ENCODE results near the gene BARX2.

The BARX2 gene

GRCh38 chr11:129410395-129410960 is 34.8 kb downstream of the BARX2 start:
- TF ChIP-seq GATA3 (IDR thresholded peaks at IDR 0.05; ENCODE audit: low read depth, low read length) (no peak), GATA2 (IDR thresholded peaks at IDR 0.05; ENCODE audit: low read depth, low read length) (no peak)

GRCh38 chr11:129412494-129412893 is 36.8 kb downstream of the BARX2 start:
- TF ChIP-seq GATA2 (IDR thresholded peaks at IDR 0.05; ENCODE audit: low read depth, low read length): no peak
- TF ChIP-seq GATA3 (IDR thresholded peaks at IDR 0.05; ENCODE audit: low read depth, low read length): no peak

GRCh38 chr11:129414144-129414872 is 38.7 kb downstream of the BARX2 start:
- no peak for TF ChIP-seq GATA3 (IDR thresholded peaks at IDR 0.05; ENCODE audit: low read depth, low read length)
- TF ChIP-seq GATA2 (IDR thresholded peaks at IDR 0.05; ENCODE audit: low read depth, low read length): no peak

- TF ChIP-seq GATA3 (IDR thresholded peaks at IDR 0.05; ENCODE audit: low read depth, low read length): no peak
These were observed 40.6 kb downstream of the BARX2 start for GRCh38 chr11:129416080-129416820.

- no peak for TF ChIP-seq GATA2 (IDR thresholded peaks at IDR 0.05; ENCODE audit: low read depth, low read length)
These were observed 41.8 kb downstream of the BARX2 start for GRCh38 chr11:129417458-129417857.

- TF ChIP-seq GATA3 (IDR thresholded peaks at IDR 0.05; ENCODE audit: low read depth, low read length): no peak
- TF ChIP-seq GATA2 (IDR thresholded peaks at IDR 0.05; ENCODE audit: low read depth, low read length): no peak
These were observed 42.4 kb downstream of the BARX2 start for GRCh38 chr11:129418039-129418438.

- TF ChIP-seq GATA2 (IDR thresholded peaks at IDR 0.05; ENCODE audit: low read depth, low read length) (no peak), GATA3 (IDR thresholded peaks at IDR 0.05; ENCODE audit: low read depth, low read length) (no peak)
These were observed 43.7 kb downstream of the BARX2 start for GRCh38 chr11:129419386-129419785.

GRCh38 chr11:129423426-129423825 is 47.8 kb downstream of the BARX2 start:
- no peak for TF ChIP-seq GATA3 (IDR thresholded peaks at IDR 0.05; ENCODE audit: low read depth, low read length)
- no peak for TF ChIP-seq GATA2 (IDR thresholded peaks at IDR 0.05; ENCODE audit: low read depth, low read length)

GRCh38 chr11:129425214-129425613 is 49.6 kb downstream of the BARX2 start:
- no peak for TF ChIP-seq GATA3 (IDR thresholded peaks at IDR 0.05; ENCODE audit: low read depth, low read length)
- no peak for TF ChIP-seq GATA2 (IDR thresholded peaks at IDR 0.05; ENCODE audit: low read depth, low read length)

- no peak for TF ChIP-seq GATA2 (IDR thresholded peaks at IDR 0.05; ENCODE audit: low read depth, low read length)
- no peak for TF ChIP-seq GATA3 (IDR thresholded peaks at IDR 0.05; ENCODE audit: low read depth, low read length)
These were observed 50.4 kb downstream of the BARX2 start for GRCh38 chr11:129426038-129426437.

GRCh38 chr11:129426776-129427175 is 51.1 kb downstream of the BARX2 start:
- no peak for TF ChIP-seq GATA2 (IDR thresholded peaks at IDR 0.05; ENCODE audit: low read depth, low read length)

GRCh38 chr11:129427376-129427775 is 51.7 kb downstream of the BARX2 start:
- TF ChIP-seq GATA3 (IDR thresholded peaks at IDR 0.05; ENCODE audit: low read depth, low read length) (no peak), GATA2 (IDR thresholded peaks at IDR 0.05; ENCODE audit: low read depth, low read length) (no peak)

- no peak for TF ChIP-seq GATA3 (IDR thresholded peaks at IDR 0.05; ENCODE audit: low read depth, low read length)
These were observed 52.3 kb downstream of the BARX2 start for GRCh38 chr11:129427816-129428406.

- no peak for TF ChIP-seq GATA3 (IDR thresholded peaks at IDR 0.05; ENCODE audit: low read depth, low read length)
- no peak for TF ChIP-seq GATA2 (IDR thresholded peaks at IDR 0.05; ENCODE audit: low read depth, low read length)
These were observed 52.9 kb downstream of the BARX2 start for GRCh38 chr11:129428557-129428956.

Data from SH-SY5Y (cell line).